ENCODE measurements around the gene MYOT.
"Not testable (repeated sequence)": the region's sequence is repeated elsewhere in the genome, so short reads cannot be mapped to it uniquely, and the experiment has no call there.

The MYOT gene

DNA sequence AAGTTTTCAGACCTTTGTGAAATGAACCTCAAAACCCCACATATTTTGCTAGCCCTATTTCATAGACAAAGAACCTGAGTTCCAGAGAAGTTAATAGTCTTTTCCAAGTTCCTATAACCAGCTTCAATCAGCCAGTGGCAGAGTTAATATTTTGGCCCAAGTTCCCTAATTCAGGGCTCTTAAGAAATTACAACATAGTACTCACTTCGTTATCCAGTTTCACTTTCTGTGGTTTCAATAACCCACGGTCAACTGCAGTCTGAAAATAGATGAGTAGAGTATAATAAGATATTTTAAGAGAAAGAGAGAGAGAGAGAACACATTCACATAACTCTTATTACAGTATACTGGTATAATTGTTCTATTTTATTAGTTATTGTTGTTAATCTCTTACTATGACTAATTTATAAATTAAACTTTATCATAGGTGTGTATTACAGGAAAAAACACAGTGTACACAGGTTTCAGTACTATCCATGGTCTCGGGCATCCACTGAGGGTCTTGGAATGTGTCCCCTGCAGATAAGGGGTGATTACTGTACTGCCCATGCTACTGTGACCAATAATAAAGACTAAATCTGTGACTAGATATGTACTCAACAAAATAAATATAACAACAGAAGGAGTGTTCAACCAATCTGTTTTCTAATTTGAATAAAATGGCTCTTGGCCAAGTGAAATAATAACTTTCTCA lies 9.3 kb upstream of the MYOT start:
- DNase-seq (ENCODE audit: extremely low spot score), result no peak
- TF ChIP-seq ELF4 (IDR thresholded peaks at IDR 0.05), result no peak
- TF ChIP-seq NFRKB (IDR thresholded peaks at IDR 0.05), result no peak
- no peak for TF ChIP-seq FOXK2 (IDR thresholded peaks at IDR 0.05)
- no peak for TF ChIP-seq ARNT (IDR thresholded peaks at IDR 0.05)
- TF ChIP-seq HDGF (IDR thresholded peaks at IDR 0.05; ENCODE audit: borderline replicate concordance), result no peak
- no peak for TF ChIP-seq L3MBTL2 (conservative IDR thresholded peaks at IDR 0.05)
- TF ChIP-seq FOXM1 (IDR thresholded peaks at IDR 0.05; ENCODE audit: borderline replicate concordance), result no peak
- no peak for TF ChIP-seq TARDBP (IDR thresholded peaks at IDR 0.05)
- TF ChIP-seq ZNF384 (IDR thresholded peaks at IDR 0.05), result no peak
- TF ChIP-seq CTBP1 (IDR thresholded peaks at IDR 0.05; ENCODE audit: borderline replicate concordance), result no peak
- no peak for TF ChIP-seq BHLHE40 (IDR thresholded peaks at IDR 0.05; ENCODE audit: borderline replicate concordance)
- TF ChIP-seq FOXA1 (IDR thresholded peaks at IDR 0.05), result no peak
- no peak for TF ChIP-seq SUZ12 (IDR thresholded peaks at IDR 0.05)
- no peak for TF ChIP-seq SP1 (IDR thresholded peaks at IDR 0.05)
- TF ChIP-seq, protein P1, sequence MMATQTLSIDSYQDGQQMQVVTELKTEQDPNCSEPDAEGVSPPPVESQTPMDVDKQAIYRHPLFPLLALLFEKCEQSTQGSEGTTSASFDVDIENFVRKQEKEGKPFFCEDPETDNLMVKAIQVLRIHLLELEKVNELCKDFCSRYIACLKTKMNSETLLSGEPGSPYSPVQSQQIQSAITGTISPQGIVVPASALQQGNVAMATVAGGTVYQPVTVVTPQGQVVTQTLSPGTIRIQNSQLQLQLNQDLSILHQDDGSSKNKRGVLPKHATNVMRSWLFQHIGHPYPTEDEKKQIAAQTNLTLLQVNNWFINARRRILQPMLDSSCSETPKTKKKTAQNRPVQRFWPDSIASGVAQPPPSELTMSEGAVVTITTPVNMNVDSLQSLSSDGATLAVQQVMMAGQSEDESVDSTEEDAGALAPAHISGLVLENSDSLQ (IDR thresholded peaks at IDR 0.05), result no peak
- no peak for TF ChIP-seq LEF1 (IDR thresholded peaks at IDR 0.05; ENCODE audit: borderline replicate concordance)
- ChIA-PET POLR2A (no interaction called here), CTCF (no interaction called here)

DNA sequence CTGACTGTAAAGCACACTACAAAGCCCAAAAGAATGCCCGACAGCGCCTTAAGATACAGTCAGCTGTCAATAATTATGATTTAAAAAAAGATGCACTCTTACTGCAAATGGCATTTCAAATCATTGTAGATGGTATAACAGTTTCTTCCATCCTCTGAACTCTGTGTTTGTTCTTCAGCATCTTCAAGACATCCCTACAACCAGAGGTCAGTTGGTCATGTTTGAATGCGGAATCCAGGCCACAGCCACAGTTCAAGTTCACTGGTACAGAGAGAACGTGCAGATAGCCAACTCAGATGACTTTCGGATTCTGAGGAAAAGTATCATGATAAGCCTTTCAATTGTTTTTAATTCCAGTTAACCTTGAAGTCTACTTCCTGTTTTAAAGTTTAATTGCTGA lies 8.7 kb upstream of the MYOT start:
- POLR2A ChIA-PET, result no interaction called here
- no peak for DNase-seq (ENCODE audit: extremely low spot score)
- TF ChIP-seq NFRKB (IDR thresholded peaks at IDR 0.05), result no peak
- TF ChIP-seq LEF1 (IDR thresholded peaks at IDR 0.05; ENCODE audit: borderline replicate concordance), result no peak
- no peak for TF ChIP-seq ELF4 (IDR thresholded peaks at IDR 0.05)
- CTCF ChIA-PET, result no interaction called here

DNA sequence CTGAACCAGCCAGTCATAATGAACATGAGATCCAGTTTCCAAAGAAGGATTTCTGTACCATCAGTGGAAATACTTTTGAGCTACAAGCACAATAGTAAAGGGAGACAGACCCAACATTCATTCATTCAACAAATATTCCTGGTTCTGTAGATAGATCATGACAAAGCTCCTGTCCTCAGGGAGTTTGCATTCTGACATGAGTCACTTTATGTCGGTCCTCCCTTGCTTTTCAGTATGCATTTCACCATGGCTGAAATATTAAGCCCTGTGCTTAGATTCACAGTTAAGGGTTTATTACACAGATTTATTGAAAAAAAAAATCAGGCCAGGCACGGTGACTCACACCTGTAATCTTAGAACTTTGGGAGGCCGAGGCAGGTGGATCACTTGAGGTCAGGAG lies 5.4 kb upstream of the MYOT start:
- ChIA-PET POLR2A (interaction anchor here (2.6 kb wide), 1 partner anchor 27 kb away, joined by 13 read pairs; the partner anchor contains the start of gene PKD2L2), CTCF (no interaction called here)
- TF ChIP-seq FOXA1 (IDR thresholded peaks at IDR 0.05), result no peak
- TF ChIP-seq ARNT (IDR thresholded peaks at IDR 0.05), result no peak
- no peak for TF ChIP-seq FOXM1 (IDR thresholded peaks at IDR 0.05; ENCODE audit: borderline replicate concordance)
- no peak for TF ChIP-seq TARDBP (IDR thresholded peaks at IDR 0.05)
- no peak for TF ChIP-seq FOXK2 (IDR thresholded peaks at IDR 0.05)
- TF ChIP-seq SUZ12 (IDR thresholded peaks at IDR 0.05), result no peak
- TF ChIP-seq NFRKB (IDR thresholded peaks at IDR 0.05), result no peak
- TF ChIP-seq L3MBTL2 (conservative IDR thresholded peaks at IDR 0.05), result no peak
- TF ChIP-seq BHLHE40 (IDR thresholded peaks at IDR 0.05; ENCODE audit: borderline replicate concordance), result no peak
- TF ChIP-seq ZNF384 (IDR thresholded peaks at IDR 0.05), result no peak
- no peak for DNase-seq (ENCODE audit: extremely low spot score)

DNA sequence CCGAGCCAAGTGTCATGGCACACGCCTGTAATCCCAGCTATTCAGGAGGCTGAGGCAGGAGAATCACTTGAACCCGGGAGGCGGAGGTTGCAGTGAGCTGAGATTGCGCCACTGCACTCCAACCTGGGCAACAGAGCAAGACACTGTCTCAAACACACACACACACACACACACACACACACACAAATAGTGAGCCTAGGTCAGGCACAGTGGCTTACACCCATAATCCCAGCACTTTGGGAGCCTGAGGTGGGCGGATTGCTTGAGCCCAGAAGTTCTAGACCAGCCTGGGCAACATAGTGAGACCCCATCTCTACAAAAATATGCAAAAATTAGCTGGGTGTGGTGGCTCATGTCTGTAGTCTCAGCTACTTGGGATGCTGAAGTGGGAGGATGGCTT lies 4.0 kb upstream of the MYOT start:
- POLR2A ChIA-PET; DNase-seq (ENCODE audit: extremely low spot score): not testable (repeated sequence)
- CTCF ChIA-PET, result interaction anchor here (0.7 kb wide), 1 partner anchor 858 kb away, joined by 9 read pairs; no protein-coding TSS in a partner anchor

DNA sequence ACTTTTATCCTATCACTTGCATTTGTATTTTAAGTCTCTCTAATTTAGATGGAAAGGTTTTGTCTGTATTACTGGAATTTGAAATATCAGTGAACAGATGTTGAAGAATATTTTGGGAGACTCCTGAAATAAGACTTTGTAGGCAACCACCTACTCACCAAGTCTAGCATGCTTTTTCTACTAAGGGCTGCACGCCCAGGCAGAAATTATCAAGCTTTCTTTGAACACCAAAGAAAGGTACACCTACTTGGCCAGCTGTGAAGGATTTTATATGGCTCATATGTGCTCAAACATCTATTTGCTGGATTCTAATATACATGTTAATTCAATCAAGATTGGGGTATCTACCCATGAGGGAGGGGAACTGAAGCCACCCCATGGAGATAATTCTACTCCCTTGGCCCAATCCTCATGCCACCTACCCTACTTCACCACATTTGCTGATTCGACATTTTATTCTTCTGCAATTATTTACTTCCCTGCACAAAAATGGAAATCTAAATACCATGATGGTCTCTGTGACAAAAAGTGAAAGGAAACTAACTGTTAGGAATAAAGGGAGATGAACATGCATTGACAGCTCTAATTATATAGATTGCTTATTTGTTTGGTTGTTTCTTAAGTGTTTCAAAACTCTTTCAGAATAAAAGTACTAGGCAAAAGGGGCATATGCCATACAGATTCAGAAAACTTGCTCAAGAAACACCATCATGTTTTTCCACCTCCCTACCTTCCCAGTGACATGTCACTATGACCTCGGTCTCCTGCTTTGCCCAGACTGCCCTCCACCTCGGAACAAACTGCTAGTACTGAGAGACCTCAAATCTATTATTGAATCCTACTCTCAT lies 895 bp upstream of the MYOT start:
- no peak for DNase-seq (ENCODE audit: extremely low spot score)
- no peak for TF ChIP-seq NFRKB (IDR thresholded peaks at IDR 0.05)
- TF ChIP-seq FOXK2 (IDR thresholded peaks at IDR 0.05), result no peak
- TF ChIP-seq L3MBTL2 (conservative IDR thresholded peaks at IDR 0.05), result no peak
- ChIA-PET CTCF (no interaction called here), POLR2A (no interaction called here)

DNA sequence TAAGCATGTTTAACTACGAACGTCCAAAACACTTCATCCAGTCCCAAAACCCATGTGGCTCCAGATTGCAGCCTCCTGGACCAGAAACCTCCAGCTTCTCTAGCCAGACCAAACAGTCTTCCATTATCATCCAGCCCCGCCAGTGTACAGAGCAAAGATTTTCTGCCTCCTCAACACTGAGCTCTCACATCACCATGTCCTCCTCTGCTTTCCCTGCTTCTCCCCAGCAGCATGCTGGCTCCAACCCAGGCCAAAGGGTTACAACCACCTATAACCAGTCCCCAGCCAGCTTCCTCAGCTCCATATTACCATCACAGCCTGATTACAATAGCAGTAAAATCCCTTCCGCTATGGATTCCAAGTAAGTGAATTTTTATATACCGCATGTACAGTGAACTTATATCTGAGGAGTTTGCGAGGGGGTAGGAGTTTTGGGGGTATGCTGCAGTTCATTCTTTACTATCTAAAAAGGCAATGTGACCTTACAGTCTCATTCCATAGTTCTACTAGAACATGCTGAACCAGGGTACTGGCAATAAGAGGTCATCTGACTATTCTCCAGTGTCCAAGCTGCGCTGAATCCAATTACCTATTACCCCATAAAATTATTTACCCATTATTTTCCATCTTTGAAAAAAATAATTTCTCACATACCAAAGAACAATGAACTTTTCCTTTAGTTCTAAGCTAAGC lies 3.1 kb downstream of the MYOT start:
- CTCF ChIA-PET, result no interaction called here

DNA sequence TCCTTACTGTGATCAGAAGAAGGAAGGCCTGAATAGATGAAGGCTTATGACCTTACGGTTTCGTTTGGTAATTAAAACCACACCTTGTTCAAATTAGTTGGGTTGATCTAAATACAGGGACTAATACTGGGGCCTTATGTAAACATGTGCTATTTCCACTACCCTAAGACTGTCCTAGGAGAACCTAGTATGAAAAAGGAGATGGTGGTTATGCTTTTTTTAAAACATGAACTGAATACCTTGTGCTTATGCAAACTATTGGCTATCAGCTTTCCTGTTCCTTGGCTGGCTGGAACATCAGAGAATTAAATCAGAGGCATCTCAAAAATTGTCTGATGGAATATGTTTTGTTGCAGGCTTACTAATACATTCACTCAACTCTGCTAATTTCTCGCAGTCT lies 3.9 kb downstream of the MYOT start:
- CTCF ChIA-PET, result no interaction called here
- POLR2A ChIA-PET, result no interaction called here
- DNase-seq (ENCODE audit: extremely low spot score), result no peak
- no peak for TF ChIP-seq HDGF (IDR thresholded peaks at IDR 0.05; ENCODE audit: borderline replicate concordance)
- no peak for TF ChIP-seq FOXA1 (IDR thresholded peaks at IDR 0.05)
- TF ChIP-seq, protein P1 (IDR thresholded peaks at IDR 0.05), result no peak
- TF ChIP-seq SUZ12 (IDR thresholded peaks at IDR 0.05), result no peak
- no peak for TF ChIP-seq TARDBP (IDR thresholded peaks at IDR 0.05)
- TF ChIP-seq NFRKB (IDR thresholded peaks at IDR 0.05), result no peak
- no peak for TF ChIP-seq ZNF384 (IDR thresholded peaks at IDR 0.05)
- no peak for TF ChIP-seq FOXK2 (IDR thresholded peaks at IDR 0.05)
- no peak for TF ChIP-seq LEF1 (IDR thresholded peaks at IDR 0.05; ENCODE audit: borderline replicate concordance)
- no peak for TF ChIP-seq FOXM1 (IDR thresholded peaks at IDR 0.05; ENCODE audit: borderline replicate concordance)
- TF ChIP-seq L3MBTL2 (conservative IDR thresholded peaks at IDR 0.05), result no peak
- no peak for TF ChIP-seq SP1 (IDR thresholded peaks at IDR 0.05)
- no peak for TF ChIP-seq ARNT (IDR thresholded peaks at IDR 0.05)
- no peak for TF ChIP-seq CTBP1 (IDR thresholded peaks at IDR 0.05; ENCODE audit: borderline replicate concordance)

More for the DNA sequence above, 3.1 kb downstream of the MYOT start:
- DNase-seq (ENCODE audit: extremely low spot score), result no peak
- no peak for TF ChIP-seq ARNT (IDR thresholded peaks at IDR 0.05)
- POLR2A ChIA-PET, result interaction anchor here (1.6 kb wide), 1 partner anchor 18 kb away, joined by 6 read pairs; the partner anchor contains the start of gene PKD2L2

All from HEK293T (cell line).